ENCODE results near the gene CDC23.

The CDC23 gene

GRCh38 chr5:138139781-138140090 is 73.4 kb downstream of the CDC23 start:
- H4K20me1 ChIP-seq (ENCODE audit: control insufficient read depth, insufficient read depth, low read depth, low read length), result no peaks in the 10 kb centered on the region
- no peaks in the 10 kb centered on the region for H3F3A ChIP-seq (ENCODE audit: control insufficient read depth, insufficient read depth)
- TF ChIP-seq CTCF (IDR thresholded peaks at IDR 0.05; ENCODE audit: low read depth, low read length, poor library complexity, severe bottlenecking) (no peak), EZH2phosphoT487 (IDR thresholded peaks at IDR 0.05; ENCODE audit: borderline replicate concordance, low read length) (no peak)
- H3K9me3 ChIP-seq (ENCODE audit: control insufficient read depth, insufficient read depth, low read length), result 0 out of 2 replicates have a peak, but pooled peaks cover 3% of the 10 kb centered on the region
- peaks cover 9% of the 10 kb centered on the region for H3K4me1 ChIP-seq (ENCODE audit: control insufficient read depth, low read length)
- no peaks in the 10 kb centered on the region for H3K27me3 ChIP-seq (ENCODE audit: control insufficient read depth, low read length)
- H3K4me2 ChIP-seq (ENCODE audit: low read length), result no peak overlapping the region; the same call in 1 of the 2 replicates
- H3K4me3 ChIP-seq (ENCODE audit: low read length), result no peak overlapping the region
- H3K79me2 ChIP-seq (ENCODE audit: control insufficient read depth, low read length), result no peaks in the 10 kb centered on the region
- no peak overlapping the region for H3K27ac ChIP-seq (ENCODE audit: low read depth, low read length)
- H3K9me2 ChIP-seq (replicated peaks; ENCODE audit: control insufficient read depth, low read length), result no peaks in the 10 kb centered on the region
- no peaks in the 10 kb centered on the region for H3K36me3 ChIP-seq (ENCODE audit: control insufficient read depth, low read length)

- TF ChIP-seq EZH2phosphoT487 (IDR thresholded peaks at IDR 0.05; ENCODE audit: borderline replicate concordance, low read length), result no peak
- no peak for TF ChIP-seq CTCF (IDR thresholded peaks at IDR 0.05; ENCODE audit: low read depth, low read length, poor library complexity, severe bottlenecking)
- Histone ChIP-seq H3K27ac (ENCODE audit: low read depth, low read length) (no peak within 1 kb of the TSS), H3K27me3 (ENCODE audit: control insufficient read depth, low read length) (no peaks in the 10 kb centered on the region), H3K9me3 (ENCODE audit: control insufficient read depth, insufficient read depth, low read length) (0 out of 2 replicates have a peak, but pooled peaks cover 3% of the 10 kb centered on the region), H3F3A (ENCODE audit: control insufficient read depth, insufficient read depth) (no peaks in the 10 kb centered on the region), H3K79me2 (ENCODE audit: control insufficient read depth, low read length) (no peaks in the 10 kb centered on the region), H3K9me2 (replicated peaks; ENCODE audit: control insufficient read depth, low read length) (no peaks in the 10 kb centered on the region), H3K4me1 (ENCODE audit: control insufficient read depth, low read length) (peaks cover 9% of the 10 kb centered on the region), H3K4me3 (ENCODE audit: low read length) (peak within 1 kb of the TSS; percentile 23; the same call in 1 of the 2 replicates), H4K20me1 (ENCODE audit: control insufficient read depth, insufficient read depth, low read depth, low read length) (no peaks in the 10 kb centered on the region), H3K36me3 (ENCODE audit: control insufficient read depth, low read length) (no peaks in the 10 kb centered on the region), H3K4me2 (ENCODE audit: low read length) (peak within 1 kb of the TSS; percentile 35)
Measured at GRCh38 chr5:138138949-138139780, 74.0 kb downstream of the CDC23 start, which contains the start of gene NME5. TSS of gene NME5 (minus strand) at chr5:138139428. CDS start at chr5:138138780, 648 bp downstream.

Data from DOHH2 (cell line).